GM12891 (cell line): ENCODE measurements around the gene PLCB1.

ENCODE experiments used
- PAX5 ChIP-seq: IDR thresholded peaks from 2 replicates; pipeline ENCODE4 v1.6.1; 2011; ENCODE audit warnings: low read length, moderate library complexity, mild to moderate bottlenecking; ENCODE audit not compliant: insufficient read depth, severe bottlenecking
- POLR2A ChIP-seq: IDR thresholded peaks from 2 replicates; pipeline ENCODE4 v1.6.1; 2011; ENCODE audit warnings: low read depth, low read length, control low read depth
- POLR2AphosphoS5 ChIP-seq: IDR thresholded peaks from 2 replicates; pipeline ENCODE4 v1.6.1; 2011; ENCODE audit warnings: low read depth, low read length, control low read depth
- SPI1 ChIP-seq: IDR thresholded peaks from 2 replicates; pipeline ENCODE4 v1.6.1; 2011; ENCODE audit warnings: low read depth, low read length, control low read depth
- TAF1 ChIP-seq: IDR thresholded peaks from 2 replicates; pipeline ENCODE4 v1.6.1; 2011; ENCODE audit warnings: low read depth, low read length, control low read depth

- TF ChIP-seq POLR2A: no peak
- TF ChIP-seq TAF1: no peak
- no peak for TF ChIP-seq POLR2AphosphoS5
- no peak for TF ChIP-seq SPI1
- TF ChIP-seq PAX5: no peak
Measured at GRCh38 chr20:8689337-8689736, 557.3 kb downstream of the PLCB1 start.
